HUES6 (cell line): ENCODE data around the gene UBE2D2.
"Not testable (repeated sequence)": the region's sequence is repeated elsewhere in the genome, so short reads cannot be mapped to it uniquely, and the experiment has no call there.

ENCODE experiments used
- H3K27ac ChIP-seq: 2 replicates; pipeline ENCODE4 v1.7.0; 2013; ENCODE audit warnings: low read depth, mild to moderate bottlenecking, low read length, inconsistent platforms
- H3K27me3 ChIP-seq: 2 replicates; pipeline ENCODE4 v1.6.1; 2013; ENCODE audit warnings: low read length; ENCODE audit not compliant: control insufficient read depth, insufficient read depth
- H3K36me3 ChIP-seq: 2 replicates; pipeline ENCODE4 v1.6.1; 2013; ENCODE audit warnings: low read length; ENCODE audit not compliant: control insufficient read depth, insufficient read depth
- H3K4me1 ChIP-seq: 2 replicates; pipeline ENCODE4 v1.6.1; 2013; ENCODE audit warnings: low read length; ENCODE audit not compliant: control insufficient read depth, insufficient read depth
- H3K4me3 ChIP-seq: 2 replicates; pipeline ENCODE4 v1.5.1; 2013; ENCODE audit warnings: low read depth, low read length
- H3K9ac ChIP-seq: one replicate; pipeline ENCODE4 v1.6.1; 2013; ENCODE audit warnings: mild to moderate bottlenecking, low read length
- H3K9me3 ChIP-seq: 2 replicates; pipeline ENCODE4 v1.6.1; 2013; ENCODE audit warnings: low read depth, low read length; ENCODE audit not compliant: control insufficient read depth, insufficient read depth

Gene UBE2D2

GRCh38 chr5:139619861-139620260, 58.7 kb downstream of the UBE2D2 start:
- H3K27me3 ChIP-seq = no peaks in the 10 kb centered on the region
- peaks cover 80% of the 10 kb centered on the region for H3K36me3 ChIP-seq

GRCh38 chr5:139625398-139625797, 64.3 kb downstream of the UBE2D2 start:
- H3K27me3 ChIP-seq = not testable (repeated sequence)
- H3K36me3 ChIP-seq = peaks cover 86% of the 10 kb centered on the region

More at GRCh38 chr5:139619861-139620260, 58.7 kb downstream of the UBE2D2 start:
- Histone ChIP-seq H3K27ac (no peak overlapping the region), H3K4me1 (no peaks in the 10 kb centered on the region), H3K9ac (no peak overlapping the region), H3K9me3 (no peaks in the 10 kb centered on the region), H3K4me3 (no peak overlapping the region)

DNA sequence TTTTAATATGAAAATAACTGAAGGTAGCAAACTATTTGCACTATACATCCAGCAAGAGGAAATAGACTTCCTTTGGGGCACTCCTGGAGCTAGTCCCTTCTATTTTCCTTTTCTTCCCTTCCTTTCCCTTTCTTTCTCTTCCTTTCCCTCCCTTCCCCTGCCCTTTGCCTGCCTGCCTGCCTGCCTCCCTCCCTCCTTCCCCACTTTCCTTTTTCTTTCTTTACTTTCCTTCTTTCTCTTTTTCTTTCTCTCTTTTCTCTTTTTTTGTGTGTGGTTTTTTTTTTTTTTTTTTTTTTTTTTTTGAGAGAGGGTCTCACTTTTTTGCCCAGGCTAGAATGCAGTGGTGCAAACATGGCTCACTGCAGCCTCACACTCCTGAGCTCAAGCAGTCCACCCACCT, 69.7 kb downstream of the UBE2D2 start:
- Histone ChIP-seq H3K4me3 (no peak overlapping the region), H3K9me3 (no peaks in the 10 kb centered on the region), H3K27ac (no peak overlapping the region), H3K9ac (no peak overlapping the region), H3K4me1 (peaks cover 13% of the 10 kb centered on the region), H3K36me3 (peaks cover 47% of the 10 kb centered on the region), H3K27me3 (no peaks in the 10 kb centered on the region)

More at GRCh38 chr5:139625398-139625797, 64.3 kb downstream of the UBE2D2 start:
- H3K27ac ChIP-seq, H3K9ac ChIP-seq, H3K9me3 ChIP-seq, H3K4me1 ChIP-seq, H3K4me3 ChIP-seq: not testable (repeated sequence)

- peaks cover 21% of the 10 kb centered on the region for H3K4me1 ChIP-seq
- no peaks in the 10 kb centered on the region for H3K9me3 ChIP-seq
- no peak overlapping the region for H3K9ac ChIP-seq
- no peaks in the 10 kb centered on the region for H3K27me3 ChIP-seq
- no peak overlapping the region for H3K27ac ChIP-seq
- no peak overlapping the region for H3K4me3 ChIP-seq
- H3K36me3 ChIP-seq = peaks cover 39% of the 10 kb centered on the region
Measured at GRCh38 chr5:139631520-139632165, 70.5 kb downstream of the UBE2D2 start.

DNA sequence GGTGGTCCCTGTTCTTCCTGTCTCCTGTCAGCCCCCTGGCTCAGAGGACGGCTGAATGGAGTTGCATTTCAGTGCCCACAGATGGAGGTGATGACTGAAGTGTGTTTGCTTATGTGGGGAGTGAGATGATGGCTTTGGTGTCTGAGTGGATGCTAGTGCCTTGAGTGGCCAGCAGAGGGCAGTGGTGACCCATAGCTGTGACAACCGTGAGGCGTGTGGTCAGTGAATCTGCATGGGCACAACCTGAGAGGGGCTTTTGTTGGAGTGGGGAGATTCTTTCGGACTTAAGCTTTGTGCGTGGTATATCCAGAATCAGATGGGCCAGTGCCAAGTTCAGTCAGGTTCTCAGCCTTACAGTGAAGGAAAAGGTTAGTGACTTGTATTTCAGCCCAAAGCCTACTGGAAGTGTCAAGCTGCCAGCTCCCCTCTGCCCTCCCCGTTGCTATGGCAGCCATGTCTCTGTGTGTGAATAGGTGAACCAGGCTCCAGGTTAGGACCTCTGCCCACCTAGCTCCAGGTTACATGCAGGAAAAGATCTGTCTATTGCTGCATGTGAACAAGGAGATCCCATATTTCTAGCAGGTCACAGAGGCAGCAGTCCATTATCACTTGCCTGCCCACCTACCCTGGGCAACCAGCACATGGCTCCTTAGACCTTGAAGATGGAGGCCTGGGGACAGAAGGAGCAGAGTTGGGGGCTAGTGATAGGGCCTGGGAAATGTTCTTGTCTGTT, 72.3 kb downstream of the UBE2D2 start:
- peaks cover 33% of the 10 kb centered on the region for H3K4me1 ChIP-seq
- no peaks in the 10 kb centered on the region for H3K27me3 ChIP-seq
- H3K4me3 ChIP-seq = no peak overlapping the region
- no peaks in the 10 kb centered on the region for H3K9me3 ChIP-seq
- no peak overlapping the region for H3K9ac ChIP-seq
- no peak overlapping the region for H3K27ac ChIP-seq
- peaks cover 21% of the 10 kb centered on the region for H3K36me3 ChIP-seq

DNA sequence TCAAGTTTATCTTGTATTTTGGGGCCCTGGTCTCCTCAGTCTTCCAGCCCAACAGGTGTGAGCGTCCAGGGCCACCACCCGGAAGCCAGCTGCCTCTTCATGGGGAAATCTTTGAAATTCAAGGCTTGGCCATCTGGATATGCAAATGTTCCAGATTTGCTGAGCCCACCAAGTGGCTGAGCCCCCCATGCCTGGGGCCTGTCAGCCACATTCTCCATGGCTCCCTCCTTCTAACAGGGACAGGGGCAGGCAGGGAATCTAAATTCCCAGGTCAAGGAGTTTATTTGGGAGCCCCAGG, 72.8 kb downstream of the UBE2D2 start:
- Histone ChIP-seq H3K4me1 (peaks cover 38% of the 10 kb centered on the region), H3K4me3 (no peak overlapping the region)

GRCh38 chr5:139634541-139634940, 73.4 kb downstream of the UBE2D2 start:
- no peaks in the 10 kb centered on the region for H3K9me3 ChIP-seq
- H3K9ac ChIP-seq = no peak overlapping the region
- no peak overlapping the region for H3K4me3 ChIP-seq
- H3K27me3 ChIP-seq = no peaks in the 10 kb centered on the region
- peaks cover 11% of the 10 kb centered on the region for H3K36me3 ChIP-seq
- peaks cover 44% of the 10 kb centered on the region for H3K4me1 ChIP-seq
- no peak overlapping the region for H3K27ac ChIP-seq

More for the DNA sequence above, 72.8 kb downstream of the UBE2D2 start:
- Histone ChIP-seq H3K36me3 (peaks cover 16% of the 10 kb centered on the region), H3K9me3 (no peaks in the 10 kb centered on the region), H3K9ac (no peak overlapping the region), H3K27ac (no peak overlapping the region), H3K27me3 (no peaks in the 10 kb centered on the region)

- Histone ChIP-seq H3K27ac (no peak overlapping the region), H3K27me3 (no peaks in the 10 kb centered on the region), H3K4me1 (peaks cover 50% of the 10 kb centered on the region), H3K9ac (no peak overlapping the region), H3K36me3 (peaks cover 7% of the 10 kb centered on the region; the same call in 1 of the 2 replicates), H3K9me3 (no peaks in the 10 kb centered on the region), H3K4me3 (no peak overlapping the region)
Measured at GRCh38 chr5:139635191-139635590, 74.1 kb downstream of the UBE2D2 start.

DNA sequence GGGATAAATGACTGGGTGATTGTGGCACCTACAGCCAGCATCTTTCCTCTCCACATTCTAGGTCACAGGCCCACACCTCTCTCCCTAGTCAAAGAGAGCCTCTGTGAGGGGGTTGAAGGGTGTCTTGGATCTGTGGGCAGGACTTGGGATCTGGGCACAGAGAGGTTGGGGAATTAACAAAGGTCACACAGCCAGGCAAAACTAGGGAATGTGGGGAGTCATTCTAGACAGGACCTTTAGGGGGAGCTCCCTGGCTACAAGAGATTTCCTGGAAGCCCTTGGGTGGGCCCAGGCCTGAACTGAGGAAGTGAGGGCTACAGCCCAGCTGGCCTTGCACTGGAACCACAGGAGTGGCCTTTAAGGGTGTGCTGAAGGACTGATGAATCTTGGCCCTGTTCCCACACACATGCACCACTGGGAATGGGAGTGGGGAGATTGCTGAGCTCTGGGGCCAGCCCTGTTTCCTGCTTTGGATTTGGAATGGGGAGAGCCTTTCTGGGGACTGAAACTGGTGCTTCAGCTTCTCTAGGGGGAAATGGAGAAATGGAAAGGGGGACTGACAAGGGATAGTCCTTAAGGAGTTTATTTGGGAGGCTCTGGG, 74.6 kb downstream of the UBE2D2 start:
- Histone ChIP-seq H3K4me3 (no peak overlapping the region), H3K4me1 (peaks cover 55% of the 10 kb centered on the region), H3K9ac (no peak overlapping the region), H3K27ac (no peak overlapping the region), H3K36me3 (peaks cover 7% of the 10 kb centered on the region; the same call in 1 of the 2 replicates), H3K27me3 (no peaks in the 10 kb centered on the region), H3K9me3 (no peaks in the 10 kb centered on the region)

GRCh38 chr5:139636207-139636792, 75.2 kb downstream of the UBE2D2 start:
- peaks cover 61% of the 10 kb centered on the region for H3K4me1 ChIP-seq
- no peaks in the 10 kb centered on the region for H3K27me3 ChIP-seq
- no peaks in the 10 kb centered on the region for H3K9me3 ChIP-seq
- no peak overlapping the region for H3K27ac ChIP-seq
- H3K4me3 ChIP-seq = no peak overlapping the region
- peaks cover 7% of the 10 kb centered on the region; the same call in 1 of the 2 replicates for H3K36me3 ChIP-seq
- no peak overlapping the region for H3K9ac ChIP-seq

DNA sequence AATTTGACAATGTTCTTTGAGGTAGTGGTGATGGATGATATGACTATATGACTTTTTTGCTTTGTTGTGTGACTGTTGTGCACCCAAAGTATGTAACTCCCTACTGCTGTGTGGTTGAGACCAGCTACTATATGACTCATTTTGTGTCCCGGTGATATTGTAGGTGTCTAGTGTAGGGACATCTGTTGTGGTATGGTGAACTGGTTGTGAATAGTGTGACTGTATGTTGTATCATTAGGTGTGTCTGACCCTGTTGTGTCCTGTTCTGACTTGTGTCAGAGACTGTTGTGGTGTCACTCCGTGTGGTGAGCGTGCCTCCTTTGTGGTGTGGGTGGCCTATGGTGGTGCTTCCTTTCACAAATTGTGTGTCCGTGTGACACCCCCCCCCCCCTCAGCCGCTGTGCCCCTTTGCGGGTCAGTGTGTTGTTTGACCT, 75.9 kb downstream of the UBE2D2 start:
- peak overlapping the region; percentile 73; the same call in 1 of the 2 replicates for H3K27ac ChIP-seq
- H3K9me3 ChIP-seq = no peaks in the 10 kb centered on the region
- peak overlapping the region; percentile 34 for H3K9ac ChIP-seq
- H3K36me3 ChIP-seq = 0 out of 2 replicates have a peak, but pooled peaks cover 3% of the 10 kb centered on the region
- peak overlapping the region; percentile 50 for H3K4me3 ChIP-seq
- no peaks in the 10 kb centered on the region for H3K27me3 ChIP-seq
- H3K4me1 ChIP-seq = peaks cover 64% of the 10 kb centered on the region
